ENCODE measurements around the gene ZNF552.

Gene ZNF552

GRCh38 chr19:57771417-57771816, 43.3 kb downstream of the ZNF552 start:
- DNase-seq = no peak

- peak; percentile 91 to 95 for DNase-seq
Measured at GRCh38 chr19:57769345-57770131, 45.2 kb downstream of the ZNF552 start, which contains the start of gene ZNF586. TSS of gene ZNF586 (plus strand) at chr19:57769676. CDS start at chr19:57769843, 167 bp downstream.

- DNase-seq = no peak
Measured at GRCh38 chr19:57759096-57759495, 55.6 kb downstream of the ZNF552 start.

GRCh38 chr19:57757941-57758340, 56.8 kb downstream of the ZNF552 start:
- DNase-seq = no peak

Measured in SHP77 (cell line).